H1 (cell line): ENCODE measurements around the gene ITGA11. TPM values are rescaled to one million over a fixed set of nuclear protein-coding genes. Genes with fewer than 3 reads are reported as not detected.

Experiments used
- CTCF ChIA-PET: fragments of 300-600 bp; sonication (Branson Sonifier 250); formaldehyde crosslinking; loops from one replicate; lab custom pipeline; 2021; ENCODE audit not compliant: partially characterized antibody; lab: Charles Lee
- POLR2A ChIA-PET: fragments of 300-600 bp; sonication (Branson Sonifier 250); formaldehyde crosslinking; loops from one replicate; lab custom pipeline; 2021; ENCODE audit warnings: inconsistent platforms; ENCODE audit not compliant: partially characterized antibody; lab: Charles Lee
- DNase-seq, 2 experiments: peaks; one replicate each; pipeline versions ENCODE4 v3.0.0 to v3.0.0-alpha.2; 2010 to 2022; ENCODE audit warnings: low spot score in 2 of 2, low read depth in 1 of 2, mixed read lengths in 1 of 2
- FAIRE-seq: peaks from 2 replicates; lab custom pipeline; 2011; peaks lifted over from hg19 to GRCh38; lab: Jason Lieb, UNC
- H2AFZ ChIP-seq: 2 replicates; pipeline ENCODE4 v1.8.1; 2012; ENCODE audit warnings: low read length, inconsistent platforms
- H2AK5ac ChIP-seq: 2 replicates; pipeline ENCODE4 v1.6.1; 2013; ENCODE audit warnings: low read depth, low read length
- H2BK120ac ChIP-seq: replicated peaks from 2 replicates; pipeline ENCODE3; 2013; ENCODE audit warnings: low read depth, low read length, inconsistent platforms
- H2BK12ac ChIP-seq: 2 replicates; pipeline ENCODE4 v1.6.1; 2013; ENCODE audit warnings: low read depth, low read length
- H2BK15ac ChIP-seq: 2 replicates; pipeline ENCODE4 v1.6.1; 2013; ENCODE audit warnings: low read length
- H2BK20ac ChIP-seq: 2 replicates; pipeline ENCODE4 v1.6.1; 2013; ENCODE audit warnings: low read length
- H2BK5ac ChIP-seq: 2 replicates; pipeline ENCODE4 v1.6.1; 2013; ENCODE audit warnings: low read depth, low read length
- H3K14ac ChIP-seq: 2 replicates; pipeline ENCODE4 v1.6.1; 2013; ENCODE audit warnings: inconsistent platforms; ENCODE audit not compliant: insufficient read length
- H3K18ac ChIP-seq: 2 replicates; pipeline ENCODE4 v1.6.1; 2013; ENCODE audit warnings: low read length; ENCODE audit errors: extremely low read depth
- H3K23ac ChIP-seq: 2 replicates; pipeline ENCODE4 v1.6.1; 2013; ENCODE audit warnings: inconsistent platforms; ENCODE audit not compliant: insufficient read length
- H3K23me2 ChIP-seq: 2 replicates; pipeline ENCODE4 v1.6.1; 2013; ENCODE audit warnings: low read depth, low read length
- H3K27ac ChIP-seq: 2 replicates; pipeline ENCODE4 v1.6.1; 2011; ENCODE audit warnings: low read depth, low read length, inconsistent platforms
- H3K27me3 ChIP-seq, 4 experiments: replicated peaks in 1 of 4; 1 replicate in 1 of 4; 2 replicates in 3 of 4; pipeline versions ENCODE4 v1.6.1 to v1.8.1; 2011 to 2013; ENCODE audit warnings: low read length in 3 of 4, mild to moderate bottlenecking in 3 of 4, inconsistent platforms in 2 of 4, mixed read lengths in 2 of 4, moderate library complexity in 1 of 4; ENCODE audit not compliant: control insufficient read depth in 3 of 4, insufficient read depth in 3 of 4; ENCODE audit errors: extremely low read depth in 1 of 4
- H3K36me3 ChIP-seq, 4 experiments: 2 replicates each; pipeline versions ENCODE4 v1.6.1 to v1.8.1; 2011 to 2013; ENCODE audit warnings: mild to moderate bottlenecking in 4 of 4, low read length in 3 of 4, moderate library complexity in 2 of 4, control low read depth in 1 of 4, inconsistent platforms in 1 of 4; ENCODE audit not compliant: insufficient read depth in 4 of 4, control insufficient read depth in 2 of 4
- H3K4ac ChIP-seq: replicated peaks from 2 replicates; pipeline ENCODE3; 2013; ENCODE audit warnings: low read length, low read depth, mixed read lengths, inconsistent platforms; ENCODE audit not compliant: insufficient read length
- H3K4me1 ChIP-seq, 4 experiments: replicated peaks in 1 of 4; 1 replicate in 1 of 4; 2 replicates in 3 of 4; pipeline versions ENCODE4 v1.6.1 to v1.8.1; 2011 to 2013; ENCODE audit warnings: low read length in 3 of 4, inconsistent platforms in 2 of 4, mixed read lengths in 1 of 4; ENCODE audit not compliant: insufficient read depth in 4 of 4, control insufficient read depth in 3 of 4
- H3K4me2 ChIP-seq, 2 experiments: 2 replicates each; pipeline versions ENCODE4 v1.6.1 to v1.8.1; 2011 to 2013; ENCODE audit warnings: low read depth in 2 of 2, low read length in 2 of 2, control low read depth in 1 of 2, inconsistent platforms in 1 of 2, mild to moderate bottlenecking in 1 of 2; ENCODE audit not compliant: insufficient read depth in 1 of 2
- H3K4me3 ChIP-seq, 4 experiments: fragments of 200-600, 300-600 bp in 1 of 4; sonication (generic), shearing (Covaris generic), sonication (Bioruptor Twin) in 1 of 4; 2 replicates each; pipeline versions ENCODE4 v1.5.1 to v1.8.1; 2011 to 2016; ENCODE audit warnings: low read length in 4 of 4, low read depth in 3 of 4, control low read depth in 2 of 4, inconsistent platforms in 2 of 4, mild to moderate bottlenecking in 2 of 4, mixed read lengths in 1 of 4, moderate library complexity in 1 of 4; ENCODE audit not compliant: insufficient read depth in 2 of 4; ENCODE audit errors: extremely low read depth in 1 of 4
- H3K56ac ChIP-seq: replicated peaks from 2 replicates; pipeline ENCODE3; 2013; ENCODE audit warnings: low read depth, mild to moderate bottlenecking, mixed read lengths, low read length, inconsistent platforms; ENCODE audit not compliant: insufficient read length
- H3K79me1 ChIP-seq: 2 replicates; pipeline ENCODE4 v1.6.1; 2013; ENCODE audit warnings: low read depth, low read length, control low read depth
- H3K79me2 ChIP-seq, 2 experiments: 2 replicates each; pipeline versions ENCODE4 v1.6.1 to v1.8.1; 2012 to 2013; ENCODE audit warnings: low read length in 2 of 2, mild to moderate bottlenecking in 2 of 2, inconsistent platforms in 1 of 2; ENCODE audit not compliant: insufficient read depth in 2 of 2, control insufficient read depth in 1 of 2
- H3K9ac ChIP-seq, 4 experiments: replicated peaks in 1 of 4; 1 replicate in 1 of 4; 2 replicates in 3 of 4; pipeline versions ENCODE4 v1.6.1 to v1.8.1; 2011 to 2013; ENCODE audit warnings: low read depth in 3 of 4, low read length in 3 of 4, control low read depth in 2 of 4, mild to moderate bottlenecking in 2 of 4, moderate library complexity in 2 of 4, inconsistent platforms in 1 of 4; ENCODE audit errors: extremely low read depth in 1 of 4
- H3K9me3 ChIP-seq, 2 experiments: 2 replicates each; pipeline versions ENCODE4 v1.6.1 to v1.8.1; 2012 to 2013; ENCODE audit warnings: mild to moderate bottlenecking in 2 of 2, moderate library complexity in 2 of 2, control low read depth in 1 of 2, inconsistent platforms in 1 of 2, low read depth in 1 of 2, low read length in 1 of 2, mixed read lengths in 1 of 2; ENCODE audit not compliant: insufficient read depth in 2 of 2
- H4K20me1 ChIP-seq, 2 experiments: replicated peaks in 1 of 2; 2 replicates each; pipeline versions ENCODE3 to v1.8.1; 2011 to 2013; ENCODE audit warnings: inconsistent platforms in 2 of 2, low read length in 2 of 2, mild to moderate bottlenecking in 1 of 2; ENCODE audit not compliant: insufficient read depth in 2 of 2, control insufficient read depth in 1 of 2
- H4K5ac ChIP-seq: 2 replicates; pipeline ENCODE4 v1.6.1; 2013; ENCODE audit warnings: low read length, low read depth, mixed read lengths, inconsistent platforms; ENCODE audit not compliant: insufficient read length
- H4K8ac ChIP-seq: 2 replicates; pipeline ENCODE4 v1.8.0; 2013; ENCODE audit warnings: mild to moderate bottlenecking, moderate library complexity, low read length, inconsistent platforms; ENCODE audit not compliant: insufficient read depth; ENCODE audit errors: extremely low read depth
- H4K91ac ChIP-seq: replicated peaks from 2 replicates; pipeline ENCODE3; 2013; ENCODE audit warnings: low read length, mixed read lengths, inconsistent platforms; ENCODE audit not compliant: insufficient read length
- CHD2 ChIP-seq: IDR thresholded peaks from 2 replicates; pipeline ENCODE4 v1.6.1; 2012; ENCODE audit warnings: low read length, improper control_type of control experiment
- WGBS, 2 experiments: shearing (Covaris generic) in 1 of 2; methylation state at CpG; one replicate each; pipeline versions ENCODE4 v1.1.6 to v1.1.7; 2013 to 2015; ENCODE audit warnings: low lambda C conversion rate in 2 of 2, mixed read lengths in 2 of 2, inconsistent platforms in 1 of 2, low coverage in 1 of 2, missing lambda C conversion rate in 1 of 2; ENCODE audit not compliant: insufficient replicate concordance in 2 of 2, insufficient coverage in 1 of 2, insufficient read length in 1 of 2; ENCODE audit errors: extremely low coverage in 1 of 2, missing lambda C conversion rate in 1 of 2; 5-methylcytosine and 5-hydroxymethylcytosine counted together
- polyA plus RNA-seq, 7 experiments: library from polyadenylated mRNA; depleted of rRNA in 3 of 7; stranded (reverse) in 5 of 7; unstranded in 2 of 7; fragments of >200 nt in 5 of 7; fragments of 200-250 nt in 2 of 7; gene quantifications; 1 replicate in 5 of 7; 2 replicates in 1 of 7; 4 replicates in 1 of 7; pipeline versions ENCODE4 v1.2.1 to v1.2.3, GENCODE V29; 2011 to 2013; ENCODE audit warnings: missing spikeins in 2 of 7, mixed read lengths in 2 of 7
- total RNA-seq: library from RNA; stranded (reverse); fragmentation: NEBNext Ultra II Directional; extraction: Animal tissue kit (Norgen Biotek cat#: 25700); gene quantifications from 2 replicates; pipeline ENCODE4 v1.2.1, GENCODE V29; 2021

The ITGA11 gene
- total and polyA plus RNA-seq, 2 of the 8 experiments (the other 6 are each of a cell fraction or from before 2014, with no cell fraction given), result 0.05 to 0.06 TPM

- Histone ChIP-seq H3K79me2 (no peaks in the 10 kb centered on the region), H4K8ac (no peak overlapping the region), H4K20me1 (no peaks in the 10 kb centered on the region), H3K23me2 (no peaks in the 10 kb centered on the region), H2BK5ac (no peak overlapping the region), H3K4ac (no peak overlapping the region), H2BK15ac (no peak overlapping the region), H3K9me3 (no peaks in the 10 kb centered on the region), H2BK12ac (no peak overlapping the region), H2AK5ac (no peak overlapping the region), H3K79me1 (no peaks in the 10 kb centered on the region), H3K4me3 (no peak overlapping the region), H3K18ac (no peak overlapping the region), H3K9ac (no peak overlapping the region), H3K23ac (no peak overlapping the region), H3K56ac (no peak overlapping the region), H2BK20ac (no peak overlapping the region), H3K4me2 (no peak overlapping the region), H4K91ac (no peak overlapping the region), H3K14ac (no peak overlapping the region), H3K27me3 (0 out of 7 replicates have a peak, but pooled peaks cover 0 to 3% (median 0%) of the 10 kb centered on the region in 4 experiments), H2AFZ (no peak overlapping the region), H4K5ac (no peak overlapping the region), H2BK120ac (no peak overlapping the region), H3K36me3 (no peaks in the 10 kb centered on the region), H3K27ac (no peak overlapping the region), H3K4me1 (peaks cover 0 to 4% (median 3%) of the 10 kb centered on the region in 4 experiments; a peak in 4 of 7 replicates)
- TF ChIP-seq CHD2, result no peak
- no peak for FAIRE-seq
- peak in 1 of 2 experiments; percentile 43 for DNase-seq
- ChIA-PET POLR2A (no interaction called here), CTCF (no interaction called here)
- WGBS, 2 experiments, result 75% methylated on average over 4 of the region's 4 CpGs; no CpG with 5 or more reads in 1 of the 2 experiments
These were observed 11.7 kb downstream of the ITGA11 start for GRCh38 chr15:68420186-68420684.
